Measurements from ENCODE around the gene GP1BA.

DNA sequence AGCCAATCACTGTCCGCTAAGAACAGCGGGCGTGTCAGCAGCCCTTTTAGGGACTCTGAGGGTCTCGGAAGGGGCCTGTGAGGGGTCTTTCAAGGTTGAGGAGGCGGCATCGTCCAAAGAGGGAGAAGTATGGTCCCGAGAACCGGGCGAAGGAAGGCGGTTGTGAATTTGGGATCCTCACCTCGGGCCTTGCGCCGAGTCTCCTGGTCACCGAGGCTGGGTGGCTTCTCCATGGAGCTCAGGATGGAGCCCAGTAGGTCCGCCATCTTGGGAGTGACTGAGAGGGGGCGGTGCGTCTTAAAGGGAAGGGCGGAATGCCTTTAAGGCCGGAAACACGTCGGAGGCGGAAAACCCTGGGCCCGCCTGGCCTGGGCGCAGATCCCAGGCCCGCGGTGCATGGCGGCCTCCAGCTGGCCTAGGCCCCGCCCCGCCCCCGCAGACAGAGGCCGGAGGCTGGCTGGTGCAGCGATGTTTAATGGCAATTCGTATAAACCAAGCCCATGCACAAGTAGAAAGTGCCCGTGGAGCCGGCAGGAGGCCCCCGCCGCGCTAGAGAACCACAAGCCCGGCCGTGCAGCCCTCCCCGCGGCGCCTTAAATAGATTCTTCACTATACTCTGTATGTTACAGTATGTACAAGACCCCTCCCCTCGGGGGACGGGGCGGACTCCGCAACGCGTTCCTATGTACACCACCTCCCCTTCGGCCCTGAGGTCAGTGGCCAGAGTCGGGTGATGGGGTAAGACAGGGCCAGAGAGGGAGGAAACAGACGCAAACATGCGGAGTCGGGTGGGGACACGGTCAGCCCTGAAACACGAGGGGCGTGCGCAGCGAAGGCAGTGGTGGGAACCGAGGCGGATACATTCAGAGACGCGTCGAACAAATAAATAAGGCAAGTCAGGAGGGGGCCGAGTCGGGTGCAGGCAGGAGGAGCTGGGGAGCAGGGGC, 35.7 kb downstream of the GP1BA start, which contains the start of gene SPAG7:
- TF ChIP-seq CTCF (IDR thresholded peaks at IDR 0.05 in 4 of 5, conservative IDR thresholded peaks at IDR 0.05 in 1 of 5) (no peak), POLR2A (IDR thresholded peaks at IDR 0.05) (peak; percentile 59 to 70)
